Endothelial cell of umbilical vein (primary cell): Measurements from ENCODE around the gene DHRS1. TPM values are rescaled to one million over a fixed set of nuclear protein-coding genes. Genes with fewer than 3 reads are reported as not detected.

ENCODE experiments used
- BruUV-seq: library from RNA; stranded (reverse); fragments of 400-500 nt; replicated peaks from 2 replicates; lab custom pipeline; 2021; lab: Mats Ljungman, UMichigan
- CTCF ChIA-PET: fragments of 300-600, 350-600 bp; sonication (Branson Sonifier 250); formaldehyde crosslinking; loops from one replicate; lab custom pipeline; 2021; ENCODE audit warnings: antibody characterized with exemption, inconsistent platforms; lab: Charles Lee
- POLR2A ChIA-PET: fragments of 300-600, 350-600 bp; sonication (Branson Sonifier 250); formaldehyde crosslinking; loops from one replicate; lab custom pipeline; 2021; ENCODE audit warnings: antibody characterized with exemption, inconsistent platforms; lab: Charles Lee
- DNase-seq: peaks from one replicate; pipeline ENCODE4 v3.0.0-alpha.2; 2011; ENCODE audit warnings: low read depth, low spot score
- FAIRE-seq: peaks from 2 replicates; lab custom pipeline; 2011; peaks lifted over from hg19 to GRCh38; lab: Jason Lieb, UNC
- H2AFZ ChIP-seq: 2 replicates; pipeline ENCODE4 v1.6.0; 2012; ENCODE audit warnings: low read depth, low read length, control low read depth, inconsistent platforms
- H3K27ac ChIP-seq: 2 replicates; pipeline ENCODE4 v1.5.1; 2011; ENCODE audit warnings: low read depth, mild to moderate bottlenecking, control low read depth, low read length, moderate library complexity; ENCODE audit not compliant: insufficient read depth
- H3K27me3 ChIP-seq, 2 experiments: 2 replicates each; pipeline versions ENCODE4 v1.6.0 to v1.6.1; 2011; ENCODE audit warnings: low read length in 2 of 2, mixed read lengths in 1 of 2; ENCODE audit not compliant: control insufficient read depth in 2 of 2, insufficient read depth in 2 of 2
- H3K36me3 ChIP-seq, 2 experiments: 2 replicates in 1 of 2; 3 replicates in 1 of 2; pipeline ENCODE4 v1.5.1; 2011; ENCODE audit warnings: low read length in 2 of 2, mild to moderate bottlenecking in 1 of 2, moderate library complexity in 1 of 2; ENCODE audit not compliant: control insufficient read depth in 2 of 2, insufficient read depth in 2 of 2; ENCODE audit errors: extremely low read depth in 1 of 2
- H3K4me1 ChIP-seq: 3 replicates; pipeline ENCODE4 v1.5.1; 2011; ENCODE audit warnings: mild to moderate bottlenecking, low read length; ENCODE audit not compliant: control insufficient read depth, insufficient read depth; ENCODE audit errors: extremely low read depth
- H3K4me2 ChIP-seq: 2 replicates; pipeline ENCODE4 v1.6.1; 2011; ENCODE audit warnings: low read length, control low read depth, mixed read lengths; ENCODE audit not compliant: insufficient read depth
- H3K4me3 ChIP-seq, 3 experiments: fragments of 200-600 bp in 1 of 3; sonication (generic), shearing (Covaris generic) in 1 of 3; replicated peaks in 1 of 3; 2 replicates each; pipeline ENCODE4 v1.5.1; 2011 to 2016; ENCODE audit warnings: control low read depth in 3 of 3, low read length in 3 of 3, mild to moderate bottlenecking in 2 of 3, inconsistent platforms in 1 of 3, low read depth in 1 of 3, moderate library complexity in 1 of 3; ENCODE audit not compliant: insufficient read depth in 1 of 3
- H3K79me2 ChIP-seq: 2 replicates; pipeline ENCODE4 v1.6.0; 2012; ENCODE audit warnings: low read length, inconsistent platforms; ENCODE audit not compliant: control insufficient read depth, insufficient read depth
- H3K9ac ChIP-seq: replicated peaks from 2 replicates; pipeline ENCODE3; 2011; ENCODE audit warnings: low read length, control low read depth; ENCODE audit not compliant: insufficient read depth; ENCODE audit errors: extremely low read depth
- H3K9me1 ChIP-seq: replicated peaks from 3 replicates; pipeline ENCODE4 v1.6.0; 2011; ENCODE audit warnings: mild to moderate bottlenecking, low read length; ENCODE audit not compliant: control insufficient read depth, insufficient read depth; ENCODE audit errors: extremely low read depth
- H3K9me3 ChIP-seq: replicated peaks from 2 replicates; pipeline ENCODE4 v1.5.1; 2012; ENCODE audit warnings: low read length, inconsistent platforms; ENCODE audit not compliant: control insufficient read depth, insufficient read depth
- H4K20me1 ChIP-seq: replicated peaks from 2 replicates; pipeline ENCODE3; 2011; ENCODE audit warnings: mild to moderate bottlenecking, low read length; ENCODE audit not compliant: control insufficient read depth, insufficient read depth; ENCODE audit errors: extremely low read depth
- CTCF ChIP-seq, 2 donors: IDR thresholded peaks; 1 replicate in 1 of 2; 2 replicates in 1 of 2; pipeline ENCODE4 v1.5.1; 2011; ENCODE audit warnings: low read length in 2 of 2, mild to moderate bottlenecking in 2 of 2, moderate library complexity in 2 of 2, control low read depth in 1 of 2, inconsistent platforms in 1 of 2, low read depth in 1 of 2; ENCODE audit not compliant: insufficient read depth in 1 of 2; ENCODE audit errors: extremely low read depth in 1 of 2
- EZH2 ChIP-seq: IDR thresholded peaks from 2 replicates; pipeline ENCODE4 v1.6.1; 2012; ENCODE audit warnings: borderline replicate concordance, low read depth, mild to moderate bottlenecking, moderate library complexity, low read length, inconsistent platforms; ENCODE audit not compliant: severe bottlenecking
- FOS ChIP-seq: IDR thresholded peaks from 2 replicates; pipeline ENCODE4 v1.6.1; 2011; ENCODE audit warnings: mild to moderate bottlenecking, low read length, moderate library complexity, borderline replicate concordance; ENCODE audit not compliant: insufficient read depth
- GATA2 ChIP-seq: IDR thresholded peaks from 2 replicates; pipeline ENCODE4 v1.7.0; 2011; ENCODE audit warnings: low read depth, mild to moderate bottlenecking, moderate library complexity, mixed read lengths, low read length; ENCODE audit not compliant: insufficient read length, insufficient read depth
- JUN ChIP-seq: IDR thresholded peaks from 2 replicates; pipeline ENCODE4 v1.6.1; 2011; ENCODE audit warnings: borderline replicate concordance, low read depth; ENCODE audit not compliant: insufficient read length, insufficient read depth
- MAX ChIP-seq: IDR thresholded peaks from 2 replicates; pipeline ENCODE4 v1.6.1; 2011; ENCODE audit not compliant: insufficient read depth, insufficient read length
- MYC ChIP-seq: IDR thresholded peaks from one replicate; pipeline ENCODE4 v1.6.1; 2011; ENCODE audit warnings: mild to moderate bottlenecking, low read depth, low read length
- POLR2A ChIP-seq: IDR thresholded peaks from 2 replicates; pipeline ENCODE4 v1.6.1; 2012; ENCODE audit warnings: low read depth, mild to moderate bottlenecking, control low read depth, low read length
- POLR2AphosphoS5 ChIP-seq: IDR thresholded peaks from 2 replicates; pipeline ENCODE4 v1.6.1; 2012; ENCODE audit warnings: low read depth, mild to moderate bottlenecking, control low read depth, low read length, moderate library complexity; ENCODE audit not compliant: insufficient read depth
- dilution Hi-C: fragments of 300-500 bp; cut with MboI; formaldehyde crosslinking; loops from one replicate; pipeline ENCODE4 v1.15.0; 2019; ENCODE audit warnings: low sequenced_read_pairs; ENCODE audit not compliant: extremely low pct_ligation_motif_present
- intact Hi-C: fragments of 100-400 bp; cut with micrococcal nuclease; formaldehyde crosslinking; loops from one replicate; pipeline ENCODE4 v1.10.0; 2022
- polyA plus RNA-seq, 4 experiments: library from polyadenylated mRNA; depleted of rRNA in 3 of 4; stranded (reverse) in 3 of 4; unstranded in 1 of 4; fragments of >200 nt; gene quantifications; 2 replicates each; pipeline versions ENCODE4 v1.2.1 to v1.2.3, GENCODE V29; 2011 to 2012; ENCODE audit warnings: missing spikeins in 1 of 4
- total RNA-seq: library from RNA; stranded (reverse); gene quantifications from 2 replicates; pipeline ENCODE4 v1.2.3, GENCODE V29; 2021

DHRS1 gene
- total and polyA plus RNA-seq, 2 donors (not counting 3 experiments of a cell fraction or from before 2014, with no cell fraction given): 18.0 to 69.5 TPM

GRCh38 chr14:24256960-24257359 is 42.6 kb downstream of the DHRS1 start:
- DNase-seq: no peak
- BruUV-seq: no TSS peak
- no peaks in the 10 kb centered on the region for H3K9me3 ChIP-seq
- H3K27ac ChIP-seq: no peak overlapping the region
- intact Hi-C loops (no loop called here), dilution Hi-C loops (no loop called here)
- TF ChIP-seq EZH2 (no peak), POLR2AphosphoS5 (no peak), MYC (no peak), MAX (no peak), GATA2 (no peak), POLR2A (no peak)
- no peak for FAIRE-seq
- ChIA-PET POLR2A (no interaction called here), CTCF (interaction anchor here (0.8 to 1.6 kb wide), 4 partner anchors 14 to 51 kb away, joined by 3 to 4 read pairs (median 4); partner anchors contain the start of genes CIDEB and RABGGTA)
- H3K27me3 ChIP-seq: no peaks in the 10 kb centered on the region
- H3K9ac ChIP-seq: no peak overlapping the region
- H3K4me3 ChIP-seq: no peak overlapping the region
- no peak overlapping the region for H3K4me2 ChIP-seq
- no peaks in the 10 kb centered on the region for H3K9me1 ChIP-seq
- H4K20me1 ChIP-seq: no peaks in the 10 kb centered on the region
- no peaks in the 10 kb centered on the region for H3K4me1 ChIP-seq
- H3K79me2 ChIP-seq: no peaks in the 10 kb centered on the region
- no peak overlapping the region for H2AFZ ChIP-seq
- H3K36me3 ChIP-seq: peaks cover 0 to 3% of the 10 kb centered on the region in 2 experiments

GRCh38 chr14:24255931-24256711 is 43.5 kb downstream of the DHRS1 start:
- ChIA-PET CTCF (interaction anchor here (1.0 to 1.2 kb wide), 2 partner anchors 16 to 41 kb away, joined by 3 to 4 read pairs; no protein-coding TSS in a partner anchor), POLR2A (no interaction called here)
- no TSS peak for BruUV-seq
- Histone ChIP-seq H2AFZ (no peak overlapping the region), H3K9ac (no peak overlapping the region), H3K27me3 (no peaks in the 10 kb centered on the region), H3K36me3 (peaks cover 0 to 3% of the 10 kb centered on the region in 2 experiments), H3K9me1 (no peaks in the 10 kb centered on the region), H3K79me2 (no peaks in the 10 kb centered on the region), H3K4me3 (no peak overlapping the region), H4K20me1 (no peaks in the 10 kb centered on the region), H3K4me2 (no peak overlapping the region), H3K9me3 (no peaks in the 10 kb centered on the region), H3K27ac (no peak overlapping the region), H3K4me1 (no peaks in the 10 kb centered on the region)
- DNase-seq (no peak), FAIRE-seq (no peak)
- dilution Hi-C loops: no loop called here
- TF ChIP-seq GATA2 (no peak), CTCF (IDR thresholded peaks at IDR 0.05; ENCODE audit: extremely low read depth in 1 of 2, insufficient read depth in 1 of 2, low read depth in 1 of 2, low read length in 2 of 2) (no peak), POLR2A (no peak), POLR2AphosphoS5 (no peak), MAX (no peak), MYC (no peak), JUN (no peak), FOS (no peak), EZH2 (no peak)
- intact Hi-C loops: no loop called here
